Muscle layer of duodenum (tissue), 2 donors: ENCODE results near the gene UGDH.
"Not testable (repeated sequence)": the region's sequence is repeated elsewhere in the genome, so short reads cannot be mapped to it uniquely, and the experiment has no call there.

Source experiments
- H3K27ac ChIP-seq: one replicate; pipeline ENCODE4 v1.7.0; 2013; ENCODE audit warnings: mild to moderate bottlenecking, low read length
- H3K27me3 ChIP-seq: one replicate; pipeline ENCODE4 v1.7.0; 2013; ENCODE audit warnings: low read depth, mild to moderate bottlenecking, control low read depth, low read length
- H3K36me3 ChIP-seq, 2 donors: one replicate each; pipeline ENCODE4 v1.7.0; 2013; ENCODE audit warnings: low read length in 2 of 2, control low read depth in 1 of 2, mild to moderate bottlenecking in 1 of 2; ENCODE audit not compliant: insufficient read depth in 2 of 2, control insufficient read depth in 1 of 2
- H3K4me1 ChIP-seq, 2 donors: one replicate each; pipeline ENCODE4 v1.7.0; 2013; ENCODE audit warnings: low read length in 2 of 2, mild to moderate bottlenecking in 2 of 2, control low read depth in 1 of 2, moderate library complexity in 1 of 2; ENCODE audit not compliant: insufficient read depth in 2 of 2, control insufficient read depth in 1 of 2
- H3K4me3 ChIP-seq, 2 donors: one replicate each; pipeline ENCODE4 v1.7.0; 2013; ENCODE audit warnings: low read length in 2 of 2, low read depth in 1 of 2, mild to moderate bottlenecking in 1 of 2
- H3K9me3 ChIP-seq, 2 donors: one replicate each; pipeline ENCODE4 v1.7.0; 2013; ENCODE audit warnings: low read length in 2 of 2, control low read depth in 1 of 2, mild to moderate bottlenecking in 1 of 2; ENCODE audit not compliant: control insufficient read depth in 1 of 2
- donor health status: healthy.

The UGDH gene

GRCh38 chr4:39548425-39549067, 21.3 kb upstream of the UGDH start:
- Histone ChIP-seq H3K9me3 (no peaks in the 10 kb centered on the region), H3K27ac (no peak overlapping the region), H3K4me1 (no peaks in the 10 kb centered on the region), H3K27me3 (no peaks in the 10 kb centered on the region), H3K36me3 (peaks cover 0 to 3% of the 10 kb centered on the region in 2 donors), H3K4me3 (no peak overlapping the region)

DNA sequence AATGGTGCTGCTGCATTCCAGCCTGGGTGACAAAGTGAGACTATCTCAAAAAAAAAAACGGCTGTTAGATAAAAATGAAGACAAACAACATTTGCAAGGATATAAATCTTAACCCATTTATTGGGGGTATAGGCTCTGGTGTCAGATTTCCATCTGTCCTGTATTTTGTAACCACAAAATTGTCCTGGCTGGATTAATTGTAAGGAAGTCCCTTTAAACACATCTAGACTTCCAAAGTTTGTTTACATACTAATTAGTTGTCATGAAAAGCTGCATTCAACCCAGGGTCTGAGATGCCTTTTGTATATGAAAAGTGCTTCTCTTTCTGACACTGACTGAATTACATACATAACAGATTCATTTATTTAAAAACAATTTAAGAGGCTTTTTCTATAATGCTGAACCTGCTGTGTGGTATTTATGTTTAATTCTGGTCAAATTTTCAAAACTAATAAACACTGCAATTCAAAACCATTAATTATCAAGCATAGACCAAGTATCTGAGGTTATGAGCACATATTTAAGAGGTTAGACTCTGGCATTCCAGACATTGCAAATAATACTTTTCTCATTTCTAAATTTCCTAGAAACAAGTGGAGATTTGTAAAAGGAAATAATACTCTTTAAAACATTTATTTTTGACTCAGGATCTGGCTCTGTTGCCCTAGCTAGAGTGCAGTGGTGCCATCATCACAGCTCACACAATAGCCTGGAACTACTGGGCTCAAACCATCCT, 17.5 kb upstream of the UGDH start:
- H3K27ac ChIP-seq: no peak overlapping the region

DNA sequence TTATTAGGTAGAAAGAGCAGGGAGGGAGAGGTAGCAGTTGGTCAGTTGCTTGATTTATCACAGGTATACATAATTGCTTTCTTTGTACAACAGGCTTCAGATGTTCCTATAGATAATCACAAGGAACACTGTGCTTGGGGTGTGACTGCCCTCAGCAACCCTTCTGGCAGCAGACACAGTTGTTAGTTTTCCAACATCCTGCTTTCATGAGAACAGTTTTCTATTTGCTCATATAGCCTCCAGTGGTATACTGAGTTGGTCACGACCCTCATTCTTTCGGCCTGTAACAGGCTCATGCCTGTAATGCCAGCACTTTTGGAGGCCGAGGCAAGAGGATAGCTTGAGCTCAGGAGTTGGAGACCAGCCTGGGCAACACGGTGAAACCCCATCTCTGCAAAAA, 16.8 kb upstream of the UGDH start:
- not testable (repeated sequence) for H3K27me3 ChIP-seq, H3K9me3 ChIP-seq, H3K27ac ChIP-seq, H3K4me3 ChIP-seq, H3K4me1 ChIP-seq, H3K36me3 ChIP-seq

More for the DNA sequence above, 17.5 kb upstream of the UGDH start:
- Histone ChIP-seq H3K4me1 (no peaks in the 10 kb centered on the region), H3K27me3 (no peaks in the 10 kb centered on the region), H3K36me3 (no peaks in the 10 kb centered on the region), H3K9me3 (no peaks in the 10 kb centered on the region), H3K4me3 (no peak overlapping the region)

GRCh38 chr4:39543034-39543433, 15.8 kb upstream of the UGDH start:
- no peaks in the 10 kb centered on the region for H3K36me3 ChIP-seq
- H3K4me1 ChIP-seq: no peaks in the 10 kb centered on the region
- H3K27ac ChIP-seq: no peak overlapping the region
- H3K27me3 ChIP-seq: no peaks in the 10 kb centered on the region
- no peak overlapping the region for H3K4me3 ChIP-seq
- no peaks in the 10 kb centered on the region for H3K9me3 ChIP-seq

GRCh38 chr4:39542611-39543012, 15.4 kb upstream of the UGDH start:
- Histone ChIP-seq H3K27ac (no peak overlapping the region), H3K36me3 (no peaks in the 10 kb centered on the region), H3K4me1 (no peaks in the 10 kb centered on the region), H3K4me3 (no peak overlapping the region), H3K27me3 (no peaks in the 10 kb centered on the region), H3K9me3 (no peaks in the 10 kb centered on the region)

DNA sequence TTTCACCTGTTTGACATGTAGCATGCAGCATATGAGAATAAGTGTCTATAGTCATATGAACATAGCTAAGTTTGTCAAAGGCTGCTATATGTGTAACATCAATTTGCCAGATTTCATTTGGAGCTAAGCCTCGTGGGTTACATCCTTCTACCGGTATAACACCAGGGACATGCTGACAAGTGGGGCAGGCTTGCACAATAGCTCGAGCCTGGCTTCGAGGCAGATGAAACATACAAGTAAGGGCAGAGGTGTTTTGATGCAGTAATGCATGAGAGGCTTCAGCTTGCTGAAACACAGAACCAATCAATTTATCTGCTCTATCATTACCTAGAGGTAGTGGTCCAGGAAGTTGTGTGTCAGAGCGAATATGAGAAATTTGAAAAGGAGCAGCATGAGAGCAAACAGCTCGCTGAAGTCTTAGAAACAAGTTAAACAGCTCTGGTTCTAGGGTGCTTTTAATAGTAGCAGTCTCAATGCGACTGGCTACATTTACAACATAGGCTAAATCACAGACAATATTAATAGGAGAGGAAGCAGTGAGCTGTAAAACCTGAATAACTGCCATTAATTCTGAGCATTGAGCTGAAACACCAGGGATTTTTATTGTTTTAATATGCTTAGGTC, 14.9 kb upstream of the UGDH start:
- no peaks in the 10 kb centered on the region for H3K27me3 ChIP-seq
- no peaks in the 10 kb centered on the region for H3K9me3 ChIP-seq
- no peaks in the 10 kb centered on the region for H3K4me1 ChIP-seq
- H3K4me3 ChIP-seq: no peak overlapping the region
- no peaks in the 10 kb centered on the region for H3K36me3 ChIP-seq
- H3K27ac ChIP-seq: no peak overlapping the region

GRCh38 chr4:39539089-39539611, 11.9 kb upstream of the UGDH start:
- Histone ChIP-seq H3K4me3 (no peak overlapping the region), H3K9me3 (no peaks in the 10 kb centered on the region)

DNA sequence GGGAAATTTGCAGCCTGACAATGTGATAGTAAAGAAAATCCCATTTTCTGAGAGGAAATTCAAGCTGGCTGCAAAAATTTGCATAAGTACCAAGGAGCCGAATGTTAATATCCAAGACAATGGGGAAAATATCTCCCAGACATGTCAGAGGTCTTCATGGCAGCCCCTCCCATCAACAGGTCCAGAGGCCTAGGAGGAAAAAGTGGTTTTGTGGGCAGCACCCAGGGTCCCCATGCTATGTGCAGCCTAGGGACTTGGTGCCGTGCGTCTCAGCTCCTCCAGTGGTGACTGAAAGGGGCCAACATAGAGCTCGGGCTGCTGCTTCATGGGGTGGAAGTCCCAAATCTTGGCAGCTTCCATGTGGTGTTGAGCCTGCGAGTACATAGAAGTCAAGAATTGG, 6.3 kb upstream of the UGDH start:
- Histone ChIP-seq H3K27ac (no peak overlapping the region), H3K4me1 (peaks cover 0 to 2% of the 10 kb centered on the region in 2 donors), H3K36me3 (peaks cover 0 to 9% of the 10 kb centered on the region in 2 donors), H3K4me3 (no peak overlapping the region), H3K27me3 (no peaks in the 10 kb centered on the region), H3K9me3 (no peaks in the 10 kb centered on the region)

More at GRCh38 chr4:39539089-39539611, 11.9 kb upstream of the UGDH start:
- Histone ChIP-seq H3K4me1 (no peaks in the 10 kb centered on the region), H3K27me3 (no peaks in the 10 kb centered on the region), H3K27ac (no peak overlapping the region), H3K36me3 (peaks cover 0 to 5% of the 10 kb centered on the region in 2 donors)

GRCh38 chr4:39532237-39532636, 5.0 kb upstream of the UGDH start:
- not testable (repeated sequence) for H3K9me3 ChIP-seq, H3K36me3 ChIP-seq, H3K27me3 ChIP-seq, H3K4me3 ChIP-seq, H3K27ac ChIP-seq, H3K4me1 ChIP-seq

DNA sequence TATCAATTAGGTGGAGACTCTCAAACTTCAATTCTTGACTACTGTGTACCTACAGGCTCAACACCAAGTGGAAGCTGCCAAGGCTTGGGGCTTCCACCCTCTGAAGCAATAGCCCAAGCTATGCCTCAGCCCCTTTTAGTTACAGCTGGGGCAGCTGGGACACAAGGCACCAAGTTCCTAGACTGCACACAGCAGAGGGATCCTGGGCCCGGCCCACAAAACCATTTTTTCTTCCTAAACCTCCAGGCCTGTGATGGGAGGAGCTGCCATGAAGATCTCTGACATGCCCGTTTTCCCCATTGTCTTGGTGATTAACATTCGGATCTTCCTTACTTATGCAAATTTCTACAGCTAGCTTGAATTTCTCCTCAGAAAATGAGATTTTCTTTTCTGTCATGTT, 3.4 kb upstream of the UGDH start:
- no peaks in the 10 kb centered on the region for H3K27me3 ChIP-seq
- no peak overlapping the region for H3K27ac ChIP-seq
- H3K9me3 ChIP-seq: no peaks in the 10 kb centered on the region
- H3K4me3 ChIP-seq: no peak overlapping the region
- peaks cover 0 to 6% of the 10 kb centered on the region in 2 donors for H3K4me1 ChIP-seq
- peaks cover 4 to 6% of the 10 kb centered on the region in 2 donors for H3K36me3 ChIP-seq

GRCh38 chr4:39529534-39529933, 2.3 kb upstream of the UGDH start:
- Histone ChIP-seq H3K4me3 (peak overlapping the region in 1 of 2 donors; percentile 98), H3K27ac (no peak overlapping the region), H3K27me3 (no peaks in the 10 kb centered on the region), H3K9me3 (no peaks in the 10 kb centered on the region), H3K4me1 (peaks cover 0 to 6% of the 10 kb centered on the region in 2 donors), H3K36me3 (peaks cover 3 to 4% of the 10 kb centered on the region in 2 donors)
